SK-N-SH treated with all-trans-retinoic acid at 6 μM for 48 hours (cell line): ENCODE results near the gene ATPAF1.
A peak's percentile ranks its signal among the peaks of the same experiment; 100 is the strongest.

Experiments used
- ATAC-seq: fragments of 200-7000 bp; cut with Tn5 transposase; 3 replicates; pipeline ENCODE4 v1.9.1; 2020; ENCODE audit warnings: mild to moderate bottlenecking, moderate library complexity
- ARNTL ChIP-seq: fragments of 450-650 bp; formaldehyde crosslinking; IDR thresholded peaks from 2 replicates; pipeline ENCODE4 v1.5.0; 2020; ENCODE audit warnings: low read depth, mild to moderate bottlenecking, moderate library complexity, borderline replicate concordance
- BACH2 ChIP-seq: fragments of 250-450 bp; sonication (Bioruptor Pico); IDR thresholded peaks from 2 replicates; pipeline ENCODE4 v1.9.0; 2021; ENCODE audit warnings: mild to moderate bottlenecking, borderline replicate concordance
- CREB5 ChIP-seq: fragments of 250-450 bp; sonication (Bioruptor Pico); IDR thresholded peaks from 2 replicates; pipeline ENCODE4 v1.5.1; 2020; ENCODE audit warnings: low read depth, mild to moderate bottlenecking, moderate library complexity
- CSDC2 ChIP-seq: fragments of 250-450 bp; sonication (Bioruptor Pico); IDR thresholded peaks from 2 replicates; pipeline ENCODE4 v1.5.0; 2020; ENCODE audit warnings: mild to moderate bottlenecking, moderate library complexity
- ESRRG ChIP-seq: fragments of 250-450 bp; sonication (Bioruptor Pico); IDR thresholded peaks from 2 replicates; pipeline ENCODE4 v1.6.1; 2021; ENCODE audit warnings: mild to moderate bottlenecking
- GLIS3 ChIP-seq: fragments of 250-450 bp; sonication (Bioruptor Pico); IDR thresholded peaks from 2 replicates; pipeline ENCODE4 v1.5.0; 2020; ENCODE audit warnings: mild to moderate bottlenecking, moderate library complexity
- ISL1 ChIP-seq: fragments of 250-450 bp; sonication (Bioruptor Pico); IDR thresholded peaks from 2 replicates; pipeline ENCODE4 v2.1.2; 2022; ENCODE audit warnings: mild to moderate bottlenecking, moderate library complexity
- OSR1 ChIP-seq: fragments of 250-450 bp; sonication (Bioruptor Pico); IDR thresholded peaks from 2 replicates; pipeline ENCODE4 v1.8.0; 2022; ENCODE audit warnings: moderate library complexity, mild to moderate bottlenecking, inconsistent platforms
- PATZ1 ChIP-seq: fragments of 250-450 bp; sonication (Bioruptor Pico); IDR thresholded peaks from 2 replicates; pipeline ENCODE4 v1.8.0; 2020; ENCODE audit warnings: mild to moderate bottlenecking, moderate library complexity, borderline replicate concordance
- POU6F1 ChIP-seq: fragments of 250-450 bp; sonication (Bioruptor Pico); IDR thresholded peaks from 2 replicates; pipeline ENCODE4 v1.8.0; 2021; ENCODE audit warnings: low read depth, mild to moderate bottlenecking, moderate library complexity, borderline replicate concordance
- PPARA ChIP-seq: fragments of 250-450 bp; sonication (Bioruptor Pico); IDR thresholded peaks from 2 replicates; pipeline ENCODE4 v1.5.0; 2020; ENCODE audit warnings: mild to moderate bottlenecking, borderline replicate concordance
- RARB ChIP-seq: fragments of 250-450 bp; sonication (Bioruptor Pico); IDR thresholded peaks from 2 replicates; pipeline ENCODE4 v1.8.0; 2021; ENCODE audit warnings: mild to moderate bottlenecking, moderate library complexity
- TCF4 ChIP-seq: fragments of 250-450 bp; sonication (Bioruptor Pico); IDR thresholded peaks from 2 replicates; pipeline ENCODE4 v1.8.0; 2021; ENCODE audit warnings: mild to moderate bottlenecking, moderate library complexity, borderline replicate concordance
- TOX ChIP-seq: fragments of 250-450 bp; sonication (Bioruptor Pico); IDR thresholded peaks from 2 replicates; pipeline ENCODE4 v1.8.0; 2021; ENCODE audit warnings: mild to moderate bottlenecking, moderate library complexity, borderline replicate concordance
- TSHZ2 ChIP-seq: fragments of 250-450 bp; sonication (Bioruptor Pico); IDR thresholded peaks from 2 replicates; pipeline ENCODE4 v1.5.0; 2020; ENCODE audit warnings: mild to moderate bottlenecking, moderate library complexity
- ZC3H10 ChIP-seq: fragments of 250-450 bp; sonication (Bioruptor Pico); IDR thresholded peaks from 2 replicates; pipeline ENCODE4 v1.5.1; 2021; ENCODE audit warnings: mild to moderate bottlenecking, moderate library complexity
- ZFP3 ChIP-seq: fragments of 250-450 bp; sonication (Bioruptor Pico); IDR thresholded peaks from 2 replicates; pipeline ENCODE4 v1.5.0; 2020; ENCODE audit warnings: mild to moderate bottlenecking, moderate library complexity
- ZFP30 ChIP-seq: fragments of 450-650 bp; formaldehyde crosslinking; IDR thresholded peaks from 2 replicates; pipeline ENCODE4 v1.5.0; 2022; ENCODE audit warnings: mild to moderate bottlenecking, moderate library complexity
- ZNF565 ChIP-seq: fragments of 450-650 bp; formaldehyde crosslinking; conservative IDR thresholded peaks from 2 replicates; pipeline ENCODE4 v1.5.0; 2020; ENCODE audit warnings: low read depth, mild to moderate bottlenecking, moderate library complexity
- ZNF8 ChIP-seq: fragments of 450-650 bp; formaldehyde crosslinking; IDR thresholded peaks from 2 replicates; pipeline ENCODE4 v1.5.0; 2020; ENCODE audit warnings: mild to moderate bottlenecking, moderate library complexity

Gene ATPAF1

GRCh38 chr1:46692811-46693770, 24.9 kb upstream of the ATPAF1 start (continued):
- TF ChIP-seq TSHZ2 (CRISPR knock-in tag) (no peak), TCF4 (CRISPR knock-in tag) (no peak)

GRCh38 chr1:46691997-46692790, 24.0 kb upstream of the ATPAF1 start:
- TF ChIP-seq ISL1 (CRISPR knock-in tag): peak; percentile 38; the same call in 1 of the 2 replicates
- no peak for TF ChIP-seq BACH2
- peak; percentile 82 for ATAC-seq

- TF ChIP-seq ESRRG (CRISPR knock-in tag) (no peak), ISL1 (CRISPR knock-in tag) (no peak), CREB5 (CRISPR knock-in tag) (no peak), PATZ1 (no peak), CSDC2 (CRISPR knock-in tag) (no peak), ARNTL (CRISPR knock-in tag) (no peak), OSR1 (CRISPR knock-in tag) (no peak)
- TF ChIP-seq, all 23 proteins: peak for 0
- no peak for ATAC-seq
Observed at GRCh38 chr1:46690931-46691421, 22.8 kb upstream of the ATPAF1 start.

- ATAC-seq: no peak
- TF ChIP-seq TOX (CRISPR knock-in tag): no peak
- TF ChIP-seq ZC3H10: no peak
- TF ChIP-seq ARNTL (CRISPR knock-in tag): no peak
- no peak for TF ChIP-seq POU6F1 (CRISPR knock-in tag)
- TF ChIP-seq BACH2: no peak
- TF ChIP-seq ISL1 (CRISPR knock-in tag): no peak
- no peak for TF ChIP-seq ZNF8 (CRISPR knock-in tag)
- no peak for TF ChIP-seq ZFP3
- TF ChIP-seq ESRRG (CRISPR knock-in tag): no peak
- TF ChIP-seq CREB5 (CRISPR knock-in tag): no peak
- no peak for TF ChIP-seq ZNF565 (CRISPR knock-in tag)
- TF ChIP-seq GLIS3: no peak
- no peak for TF ChIP-seq PATZ1
- no peak for TF ChIP-seq RARB (CRISPR knock-in tag)
- no peak for TF ChIP-seq PPARA
- no peak for TF ChIP-seq ZFP30 (CRISPR knock-in tag)
Observed at GRCh38 chr1:46689897-46690296, 21.7 kb upstream of the ATPAF1 start.
